Suppressor macrophage (primary cell): Measurements from ENCODE around the gene MYOF.

Experiments used
- DNase-seq, 4 experiments: peaks; one replicate each; pipeline ENCODE4 v3.0.0-alpha.2; 2020 to 2022
- total RNA-seq, 17 experiments: gene quantifications; one replicate each; lab custom pipeline; 2026; ENCODE audit warnings: mixed read lengths in 6 of 17, inconsistent platforms in 3 of 17; lab: John Stamatoyannopoulos, UW

Gene MYOF
- total RNA-seq, result 379 to 1,081 (median 585) reads per million in 17 experiments

GRCh38 chr10:93482145-93482834, at the start of gene MYOF:
Gene MYOF (minus strand): TSS chr10:93482334. CDS start chr10:93482194, 140 bp downstream.
- peak; percentile 74 to 92 (median 82) for DNase-seq

DNA sequence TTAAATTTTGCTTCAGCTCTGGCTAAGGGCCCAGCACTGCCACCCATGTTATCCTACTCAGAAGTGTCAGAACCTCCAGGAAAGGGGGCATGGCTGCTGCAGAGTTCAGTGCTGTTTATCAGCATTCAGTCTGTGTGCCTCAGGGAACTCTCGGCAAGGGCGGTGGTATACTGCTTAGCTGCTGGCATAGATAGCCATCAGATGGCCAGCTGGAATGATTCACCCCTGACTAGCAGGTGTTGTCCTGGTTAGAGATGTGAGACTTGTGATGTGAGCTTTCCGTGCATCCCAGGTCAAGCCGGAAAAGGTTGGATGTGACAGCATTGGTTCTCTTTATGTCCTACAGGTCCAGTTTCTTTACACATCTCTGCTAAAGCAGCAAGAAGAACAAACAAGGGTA, 36.4 kb upstream of the MYOF start:
- no peak for DNase-seq

DNA sequence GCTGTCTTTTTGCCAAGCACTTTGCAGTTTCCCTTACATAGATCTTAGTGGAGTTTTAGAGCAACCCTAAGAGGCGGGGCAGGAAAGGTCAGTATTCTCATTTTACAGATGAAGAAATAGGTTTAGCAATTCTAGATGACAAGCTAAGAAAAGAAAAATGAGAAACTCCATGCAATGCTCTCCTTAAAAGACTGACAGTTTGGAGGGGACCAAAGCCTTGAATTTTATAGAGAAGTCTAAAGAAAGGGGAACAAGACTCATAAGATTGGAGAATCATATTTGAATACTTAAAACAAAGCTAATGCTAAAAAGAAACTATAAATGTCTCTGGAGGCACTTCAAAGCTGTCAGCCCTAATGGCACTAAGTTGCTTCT, 33.9 kb upstream of the MYOF start:
- peak in 3 of 4 experiments; percentile 23 to 79 (median 78) for DNase-seq

DNA sequence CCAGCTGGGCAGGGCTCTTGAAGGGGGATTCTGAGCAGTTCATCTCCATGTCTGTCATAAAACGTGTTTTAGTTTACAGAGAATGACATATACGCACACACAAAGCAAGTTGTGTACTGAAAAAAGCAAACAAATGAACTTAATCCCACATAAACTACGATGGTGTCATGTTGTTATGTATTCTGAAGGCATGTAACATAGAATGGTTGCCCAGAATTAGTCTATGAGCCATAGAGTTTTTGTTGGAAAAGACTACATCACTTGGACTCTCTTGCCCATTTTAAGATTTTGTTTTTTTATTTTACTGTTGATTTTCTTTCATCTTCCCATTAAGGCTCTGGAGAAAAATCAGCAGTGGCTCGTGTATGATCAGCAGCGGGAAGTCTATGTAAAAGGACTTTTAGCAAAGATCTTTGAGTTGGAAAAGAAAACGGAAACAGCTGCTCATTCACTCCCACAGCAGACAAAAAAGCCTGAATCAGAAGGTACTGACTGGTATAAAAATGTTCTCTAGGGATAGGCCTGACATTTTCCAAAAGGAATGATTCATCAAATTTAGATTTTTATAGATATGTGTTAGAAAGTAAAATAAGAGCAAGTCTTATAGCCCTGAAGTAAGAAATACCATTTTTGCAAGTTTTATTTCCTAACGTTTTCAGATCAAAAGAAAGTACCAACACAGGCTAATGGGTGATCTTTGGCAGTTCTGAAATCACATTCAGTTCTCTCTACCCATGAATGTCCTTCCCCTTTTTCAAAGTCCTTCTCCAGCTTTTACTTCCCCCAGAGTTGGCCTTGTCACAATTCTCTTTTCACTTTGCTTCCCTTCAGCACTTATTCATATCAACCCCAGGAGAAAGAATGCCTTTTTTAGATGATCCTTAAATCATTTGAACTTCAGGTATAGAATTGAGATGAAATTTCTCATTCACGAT, 33.2 kb upstream of the MYOF start:
- DNase-seq, result peak; percentile 54 to 88 (median 72)

- DNase-seq, result peak in 3 of 4 experiments; percentile 8 to 43 (median 31)
These were observed 32.4 kb upstream of the MYOF start for GRCh38 chr10:93514521-93514920.

DNA sequence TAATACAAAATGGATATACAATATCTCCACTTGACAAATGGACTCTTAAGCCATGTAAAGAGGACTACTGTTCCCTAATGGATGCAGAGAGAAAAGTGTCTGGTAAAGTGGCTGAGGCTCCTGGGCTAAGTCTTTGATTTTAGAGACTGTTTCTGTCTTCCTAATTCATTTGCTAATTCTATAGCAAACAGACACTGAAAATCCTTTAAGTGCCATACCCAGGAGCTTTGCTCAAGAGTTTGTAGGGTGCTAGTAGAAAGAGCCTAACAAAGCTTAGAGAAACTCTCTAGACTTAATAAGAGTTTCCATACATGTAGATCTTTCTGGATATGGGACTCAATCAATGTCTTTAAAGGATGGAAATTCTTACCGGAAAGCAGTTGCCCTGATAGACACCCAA, 31.0 kb upstream of the MYOF start:
- no peak for DNase-seq

GRCh38 chr10:93512565-93512964, 30.4 kb upstream of the MYOF start:
- DNase-seq, result peak in 1 of 4 experiments; percentile 24

- DNase-seq, result no peak
These were observed 27.7 kb upstream of the MYOF start for GRCh38 chr10:93509816-93510215.

- DNase-seq, result peak in 1 of 4 experiments; percentile 25
These were observed 22.9 kb upstream of the MYOF start for GRCh38 chr10:93505075-93505474.

DNA sequence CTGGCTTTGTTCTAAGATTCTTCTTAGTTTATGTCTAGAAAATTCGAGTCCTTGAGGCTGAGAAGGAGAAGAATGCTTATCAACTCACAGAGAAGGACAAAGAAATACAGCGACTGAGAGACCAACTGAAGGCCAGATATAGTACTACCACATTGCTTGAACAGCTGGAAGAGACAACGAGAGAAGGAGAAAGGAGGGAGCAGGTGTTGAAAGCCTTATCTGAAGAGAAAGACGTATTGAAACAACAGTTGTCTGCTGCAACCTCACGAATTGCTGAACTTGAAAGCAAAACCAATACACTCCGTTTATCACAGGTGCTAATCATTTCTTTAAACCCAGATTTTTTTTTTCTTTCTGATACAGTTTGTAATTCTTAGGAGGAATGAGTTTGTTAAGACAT, 20.9 kb upstream of the MYOF start:
- DNase-seq, result no peak

GRCh38 chr10:93501650-93502049, 19.5 kb upstream of the MYOF start:
- no peak for DNase-seq

DNA sequence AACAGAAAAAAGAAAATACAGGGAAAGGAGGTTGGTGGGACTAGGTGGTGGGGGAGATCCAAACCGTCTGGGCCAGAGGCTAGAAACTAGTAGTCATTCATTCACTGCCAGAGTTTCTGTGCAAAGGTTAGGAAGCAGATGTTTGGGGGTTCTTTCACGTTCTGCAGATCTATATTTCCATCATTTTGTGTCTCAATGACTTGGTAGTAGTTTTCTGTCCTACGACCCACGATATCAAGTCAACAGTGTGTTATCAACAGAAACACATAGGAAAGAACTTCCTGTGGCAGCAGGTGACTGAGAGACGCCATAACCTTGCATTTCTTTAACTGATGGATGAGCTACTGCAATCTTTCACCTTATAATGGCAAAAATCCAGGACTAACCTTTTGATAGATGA, 16.0 kb upstream of the MYOF start:
- no peak for DNase-seq

DNA sequence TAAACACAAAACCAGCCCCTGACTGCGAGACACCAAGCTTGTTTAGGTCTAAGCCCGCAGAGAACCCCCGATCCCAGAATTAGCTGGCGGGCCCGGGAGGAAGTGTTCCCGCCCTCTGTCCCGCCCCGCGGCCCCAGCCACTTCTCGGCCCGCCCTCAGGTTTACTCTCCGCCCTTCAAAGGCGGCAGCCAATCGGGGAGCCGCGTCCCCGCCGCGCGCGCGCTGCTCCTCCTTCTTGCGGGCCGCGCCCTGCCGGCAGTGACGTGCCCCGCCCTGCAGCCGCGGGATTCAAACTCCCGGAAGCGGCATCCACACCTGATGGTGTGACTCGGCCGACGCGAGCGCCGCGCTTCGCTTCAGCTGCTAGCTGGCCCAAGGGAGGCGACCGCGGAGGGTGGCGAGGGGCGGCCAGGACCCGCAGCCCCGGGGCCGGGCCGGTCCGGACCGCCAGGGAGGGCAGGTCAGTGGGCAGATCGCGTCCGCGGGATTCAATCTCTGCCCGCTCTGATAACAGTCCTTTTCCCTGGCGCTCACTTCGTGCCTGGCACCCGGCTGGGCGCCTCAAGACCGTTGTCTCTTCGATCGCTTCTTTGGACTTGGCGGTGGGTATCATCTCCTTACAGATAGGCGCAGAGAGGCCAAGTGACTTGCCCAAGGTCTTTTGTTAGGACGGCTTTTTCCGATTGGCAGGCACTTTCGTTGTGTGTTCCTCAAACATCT, 14.3 kb upstream of the MYOF start, which contains the start of gene CEP55:
CEP55 (plus strand) TSS at position 291 of the 720 bp plus-strand sequence. CDS start 3,440 bp downstream, outside the sequence.
- DNase-seq, result peak; percentile 97 to 98 (median 98)

DNA sequence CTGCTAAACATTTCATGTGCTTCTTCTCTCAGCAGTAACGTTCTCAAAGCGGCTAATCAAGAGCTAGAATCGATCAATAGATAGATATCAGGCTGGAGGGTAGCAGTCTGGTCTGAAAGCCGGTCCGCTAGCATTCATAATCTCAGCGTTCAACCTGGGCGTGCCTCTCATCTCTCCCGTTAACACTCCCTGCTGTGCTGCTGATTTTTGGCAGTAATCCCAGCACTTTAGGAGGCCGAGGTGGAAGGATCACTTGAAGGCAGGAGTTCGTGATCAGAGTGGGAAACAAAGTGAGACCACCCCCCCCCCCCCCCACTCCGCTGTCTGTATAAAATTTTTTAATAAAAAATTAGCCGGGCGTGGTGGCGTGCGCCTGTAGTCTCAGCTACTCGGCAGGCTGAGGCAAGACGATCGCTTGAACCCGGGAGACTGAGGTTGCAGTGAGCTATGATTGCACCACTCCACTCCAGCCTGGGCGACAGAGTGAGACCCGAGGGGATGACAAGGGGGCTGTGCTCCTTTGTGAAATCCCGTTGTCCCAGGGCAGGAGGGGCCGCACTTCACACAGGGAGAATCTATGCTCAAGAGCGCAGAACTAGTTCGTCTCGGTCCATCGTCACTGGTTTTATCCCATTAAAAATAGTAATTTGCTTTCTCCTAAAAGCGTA, 13.7 kb upstream of the MYOF start:
- DNase-seq, result peak in 3 of 4 experiments; percentile 22 to 31 (median 30)

DNA sequence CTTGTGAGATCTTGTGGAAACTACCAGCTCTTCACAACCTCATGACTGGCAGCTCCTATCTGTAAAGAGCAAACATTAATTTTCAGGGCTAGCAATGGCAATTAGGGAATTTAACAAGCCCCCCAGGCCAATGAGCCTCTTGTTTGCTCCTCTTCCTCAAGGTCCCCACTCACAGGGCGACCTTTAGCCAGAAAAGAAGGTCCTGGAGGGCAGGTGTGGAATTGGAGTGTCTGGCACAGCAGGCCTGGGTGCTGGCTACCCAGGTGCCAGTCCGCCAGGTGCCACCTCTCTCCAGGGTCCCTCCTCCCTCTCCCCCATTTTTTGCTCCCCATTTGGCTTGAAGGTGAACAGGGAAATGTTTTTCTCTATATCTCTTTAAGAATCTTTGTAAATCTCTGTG, 12.4 kb upstream of the MYOF start:
- DNase-seq, result no peak

- no peak for DNase-seq
These were observed 11.0 kb upstream of the MYOF start for GRCh38 chr10:93493162-93493561.

DNA sequence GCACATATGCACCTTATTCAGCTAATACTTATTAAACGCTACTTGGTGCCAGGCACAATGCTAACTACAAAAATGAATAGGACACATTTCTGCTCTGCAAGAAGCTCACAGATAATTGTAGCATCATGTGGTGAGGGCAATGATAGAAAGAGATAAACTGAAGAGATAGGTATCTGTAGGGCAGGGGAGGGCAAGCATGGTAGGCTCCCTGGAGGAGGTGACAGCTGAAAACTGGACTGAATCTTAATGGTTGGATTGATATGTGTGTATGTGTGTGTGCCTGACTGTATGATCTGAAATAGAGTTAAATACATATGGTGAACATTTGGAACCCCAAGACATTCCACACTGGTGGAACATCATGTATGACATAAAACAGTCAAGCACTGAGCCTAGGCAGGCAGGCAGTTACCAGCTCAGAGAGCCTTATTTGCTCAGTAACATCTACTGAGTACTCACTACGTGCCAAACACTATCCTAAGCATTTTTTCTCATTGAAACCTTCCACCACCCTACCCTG, 9.5 kb upstream of the MYOF start:
- no peak for DNase-seq

DNA sequence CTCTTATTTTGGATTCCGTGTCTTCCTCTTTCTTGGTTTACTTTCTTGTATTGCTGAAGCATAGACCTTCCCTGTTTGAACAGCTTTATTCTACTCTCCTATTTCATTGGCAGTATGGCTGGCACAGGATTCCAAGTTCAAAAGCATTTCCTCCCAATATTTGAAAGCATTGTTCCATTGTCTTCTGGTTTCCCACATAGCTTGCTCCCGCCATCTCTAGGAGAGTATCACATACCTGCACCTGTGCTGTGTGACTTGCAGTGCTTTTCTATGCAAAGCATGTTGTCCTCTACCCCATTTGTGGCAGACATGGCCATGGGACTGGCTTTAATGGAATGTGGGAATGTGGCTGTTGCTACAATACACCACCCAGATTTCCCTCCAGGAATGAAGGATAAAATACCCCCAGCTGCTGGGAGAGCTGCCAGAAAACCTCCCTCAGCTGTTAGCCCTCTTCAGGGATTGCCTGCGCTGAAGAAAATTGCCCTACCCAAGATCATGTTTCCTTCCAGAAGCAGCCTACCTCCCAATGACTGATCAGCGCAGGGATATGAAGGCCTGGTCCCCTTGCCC, 6.9 kb upstream of the MYOF start:
- no peak for DNase-seq

GRCh38 chr10:93485690-93486089, 3.6 kb upstream of the MYOF start:
- DNase-seq, result no peak

DNA sequence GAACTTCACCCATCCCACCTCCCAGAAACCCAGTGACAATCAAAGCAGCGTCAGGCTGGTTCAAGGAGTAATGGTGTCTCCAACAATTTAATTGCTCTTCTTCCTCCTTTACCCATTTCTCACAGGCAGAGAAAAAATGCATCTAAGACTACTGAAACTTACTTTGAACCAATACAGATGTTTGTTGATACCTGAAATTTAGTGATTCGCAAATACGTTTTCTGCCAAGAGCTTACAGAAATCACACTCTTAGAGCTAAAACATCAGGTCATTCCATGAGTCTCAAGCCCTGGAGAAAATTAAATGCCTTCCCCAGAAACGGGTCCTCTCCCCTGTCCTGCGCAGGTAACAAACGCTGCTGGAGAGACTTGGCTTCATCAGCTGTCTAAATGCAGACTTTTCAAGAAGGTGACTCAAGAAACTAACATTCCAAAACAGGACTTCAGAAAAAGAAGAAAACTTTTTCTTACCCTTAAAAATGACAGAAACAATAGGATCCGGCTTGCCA, 443 bp downstream of the MYOF start:
- DNase-seq, result peak in 2 of 4 experiments; percentile 25 to 29

DNA sequence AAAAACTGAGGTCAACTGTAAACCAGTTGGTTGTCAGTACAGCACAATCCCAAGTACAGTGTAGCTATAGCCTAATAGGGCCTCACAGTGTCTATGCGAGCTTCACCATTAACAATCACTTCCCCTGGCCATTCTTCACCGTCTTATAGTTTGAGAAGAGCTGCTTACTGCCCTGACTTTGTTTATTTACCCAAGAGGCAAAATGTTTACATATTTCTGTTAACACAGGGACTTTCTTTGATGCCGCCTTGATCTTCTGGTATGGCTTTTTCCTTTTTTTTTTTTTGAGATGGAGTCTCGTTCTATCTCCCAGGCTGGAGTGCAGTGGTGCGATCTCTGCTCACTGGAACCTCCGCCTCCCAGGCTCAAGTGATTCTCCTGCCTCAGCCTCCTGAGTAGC, 3.3 kb downstream of the MYOF start:
- no peak for DNase-seq
